ENCODE data around the gene ZNF646.

DNA sequence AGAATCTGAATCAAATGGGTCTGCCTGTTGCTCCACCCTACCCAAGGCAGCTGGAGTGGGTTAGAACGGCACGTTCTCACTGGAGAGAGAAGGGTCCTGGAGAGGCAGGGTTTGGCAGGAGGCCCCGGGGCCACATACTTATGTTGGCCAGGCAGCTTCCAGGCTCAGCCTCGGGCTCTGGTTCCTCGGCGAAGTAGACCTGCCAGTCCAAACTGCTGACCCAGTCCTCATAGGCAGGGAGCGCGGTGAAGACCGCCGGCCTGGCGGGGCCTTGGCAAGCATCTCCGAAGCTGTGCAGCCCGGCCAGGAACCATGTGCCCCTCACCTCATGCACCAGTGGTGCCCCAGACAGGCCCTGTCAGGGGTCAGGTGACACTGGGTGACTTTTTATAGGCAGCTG lies 9.8 kb downstream of the ZNF646 start:
- no peak for TF ChIP-seq CTCF (IDR thresholded peaks at IDR 0.05; ENCODE audit: borderline replicate concordance, extremely low read depth, low read length, poor library complexity, severe bottlenecking)
- no peak for TF ChIP-seq EZH2 (IDR thresholded peaks at IDR 0.05; ENCODE audit: borderline replicate concordance, low read depth, low read length, severe bottlenecking)
